GM10248 (cell line): Measurements from ENCODE around the gene IRX3.

ENCODE experiments used
- CTCF ChIA-PET: fragments of 300-600 bp; sonication (Branson Sonifier 250); formaldehyde crosslinking; extraction: SDS; loops from one replicate; lab custom pipeline; 2021; ENCODE audit warnings: antibody characterized with exemption; lab: Yijun Ruan, JAX
- POLR2A ChIA-PET: fragments of 350-650 bp; sonication (Branson Sonifier 250); formaldehyde crosslinking; extraction: SDS; loops from one replicate; lab custom pipeline; 2020; ENCODE audit warnings: antibody characterized with exemption; lab: Yijun Ruan, JAX
- DNase-seq: peaks from one replicate; pipeline ENCODE4 v3.0.0; 2012; ENCODE audit errors: extremely low spot score
- CTCF ChIP-seq: IDR thresholded peaks from 2 replicates; pipeline ENCODE4 v1.5.1; 2012; ENCODE audit warnings: mild to moderate bottlenecking, low read depth; ENCODE audit errors: extremely low read depth, missing control alignments, control extremely low read depth

The IRX3 gene

GRCh38 chr16:54286366-54287130 is at the start of gene IRX3:
Gene IRX3, minus strand, starts transcription at chr16:54286787. Its CDS starts 737 bp downstream, at chr16:54286050.
- DNase-seq = no peak
- TF ChIP-seq CTCF = no peak
- ChIA-PET POLR2A (no interaction called here), CTCF (no interaction called here)

DNA sequence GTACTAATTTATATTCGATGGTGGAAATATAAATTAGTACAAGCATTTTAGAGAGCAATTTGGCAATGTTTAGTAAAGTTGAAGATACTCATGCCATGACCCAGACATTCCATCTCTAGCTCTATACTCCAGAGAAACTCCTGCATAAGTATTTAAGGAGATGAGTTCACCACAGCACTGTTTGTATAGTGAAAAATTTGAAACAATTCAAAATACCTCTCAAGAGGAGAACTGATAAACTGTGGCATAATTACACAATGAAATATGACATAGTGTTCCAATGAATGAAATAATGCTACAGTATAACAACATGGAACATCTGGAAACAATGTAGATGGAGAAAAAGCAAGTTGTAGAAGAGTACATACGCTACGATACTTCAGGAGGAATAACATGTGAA is 48.6 kb upstream of the IRX3 start:
- CTCF ChIA-PET = no interaction called here
- no peak for DNase-seq
- POLR2A ChIA-PET = no interaction called here
- TF ChIP-seq CTCF = no peak

- POLR2A ChIA-PET = no interaction called here
Measured at GRCh38 chr16:54334208-54334607, 47.6 kb upstream of the IRX3 start.

DNA sequence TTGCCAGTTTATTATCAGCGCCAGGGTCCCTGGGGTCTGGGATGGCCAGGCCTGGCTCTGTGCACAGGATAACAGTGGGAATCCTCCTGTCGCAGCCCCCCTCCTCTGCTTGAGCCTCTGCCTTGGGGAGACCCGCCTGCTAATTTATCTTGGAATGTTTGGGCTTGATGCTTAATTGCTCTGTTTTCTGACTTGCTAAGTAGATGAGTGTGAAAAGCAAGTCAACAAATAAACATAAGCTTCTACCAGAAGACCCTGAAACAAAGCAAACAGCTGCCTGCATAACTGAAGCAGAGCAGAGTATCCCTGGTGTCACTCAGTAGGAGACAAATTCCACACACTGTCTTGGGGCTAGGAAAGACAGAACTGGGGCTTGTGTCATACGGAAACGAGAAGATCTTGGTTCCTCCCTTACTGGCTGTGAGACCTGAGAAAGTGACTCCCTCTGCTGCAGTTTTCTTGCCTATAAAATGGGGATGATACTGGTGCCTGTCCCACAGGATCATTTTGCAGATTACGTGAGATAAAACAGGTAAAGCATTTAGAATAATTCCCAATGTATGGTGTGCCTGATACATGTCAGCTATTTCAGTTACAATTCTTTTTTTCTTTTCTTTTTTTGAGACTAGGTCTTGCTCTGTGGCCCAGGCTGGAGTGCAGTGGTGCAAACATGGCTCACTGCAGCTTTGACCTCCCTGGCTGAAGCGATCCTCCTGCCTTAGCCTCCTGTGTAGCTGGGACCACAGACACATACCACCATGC is 44.8 kb upstream of the IRX3 start:
- CTCF ChIA-PET = interaction anchor here (1.0 to 2.1 kb wide), 3 partner anchors 9 to 20 kb away, joined by 3 to 6 read pairs (median 4); no protein-coding TSS in a partner anchor
- TF ChIP-seq CTCF = no peak
- no peak for DNase-seq
- POLR2A ChIA-PET = no interaction called here

More at GRCh38 chr16:54334208-54334607, 47.6 kb upstream of the IRX3 start:
- CTCF ChIA-PET = no interaction called here
- no peak for DNase-seq
- TF ChIP-seq CTCF = no peak

DNA sequence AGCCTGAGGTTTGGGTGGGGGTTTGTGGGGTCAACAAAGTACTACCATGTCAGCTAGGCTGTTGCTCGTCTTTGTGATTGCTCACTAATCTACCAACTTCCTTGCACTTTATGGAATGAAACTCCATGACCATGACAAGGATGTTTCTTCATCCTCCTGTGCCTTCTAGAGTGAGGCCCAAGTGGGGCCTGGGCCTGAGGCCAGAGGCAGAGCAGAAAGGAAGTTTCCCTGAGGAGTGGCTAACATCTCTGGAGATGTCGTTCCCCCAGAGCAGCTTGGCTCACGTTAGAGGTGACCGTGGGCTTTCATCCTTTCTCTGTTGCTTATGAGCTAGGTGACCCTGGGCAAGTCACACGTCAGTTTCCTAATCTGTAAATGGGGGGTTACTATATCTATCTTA is 41.0 kb upstream of the IRX3 start:
- no peak for DNase-seq
- TF ChIP-seq CTCF = no peak
- ChIA-PET POLR2A (no interaction called here), CTCF (no interaction called here)

- POLR2A ChIA-PET = no interaction called here
- CTCF ChIA-PET = no interaction called here
Measured at GRCh38 chr16:54326266-54326662, 39.7 kb upstream of the IRX3 start.

More at GRCh38 chr16:54326266-54326662, 39.7 kb upstream of the IRX3 start:
- DNase-seq = no peak
- no peak for TF ChIP-seq CTCF
